Activated T-helper 1 cell treated with Interleukin-2 at 50 U/mL for 16 hours (primary cell): ENCODE data around the gene LOXHD1.

ENCODE experiments used
- DNase-seq: peaks from one replicate; pipeline ENCODE4 v3.0.0-alpha.2; 2020; ENCODE audit warnings: low read depth

The LOXHD1 gene, protein sequence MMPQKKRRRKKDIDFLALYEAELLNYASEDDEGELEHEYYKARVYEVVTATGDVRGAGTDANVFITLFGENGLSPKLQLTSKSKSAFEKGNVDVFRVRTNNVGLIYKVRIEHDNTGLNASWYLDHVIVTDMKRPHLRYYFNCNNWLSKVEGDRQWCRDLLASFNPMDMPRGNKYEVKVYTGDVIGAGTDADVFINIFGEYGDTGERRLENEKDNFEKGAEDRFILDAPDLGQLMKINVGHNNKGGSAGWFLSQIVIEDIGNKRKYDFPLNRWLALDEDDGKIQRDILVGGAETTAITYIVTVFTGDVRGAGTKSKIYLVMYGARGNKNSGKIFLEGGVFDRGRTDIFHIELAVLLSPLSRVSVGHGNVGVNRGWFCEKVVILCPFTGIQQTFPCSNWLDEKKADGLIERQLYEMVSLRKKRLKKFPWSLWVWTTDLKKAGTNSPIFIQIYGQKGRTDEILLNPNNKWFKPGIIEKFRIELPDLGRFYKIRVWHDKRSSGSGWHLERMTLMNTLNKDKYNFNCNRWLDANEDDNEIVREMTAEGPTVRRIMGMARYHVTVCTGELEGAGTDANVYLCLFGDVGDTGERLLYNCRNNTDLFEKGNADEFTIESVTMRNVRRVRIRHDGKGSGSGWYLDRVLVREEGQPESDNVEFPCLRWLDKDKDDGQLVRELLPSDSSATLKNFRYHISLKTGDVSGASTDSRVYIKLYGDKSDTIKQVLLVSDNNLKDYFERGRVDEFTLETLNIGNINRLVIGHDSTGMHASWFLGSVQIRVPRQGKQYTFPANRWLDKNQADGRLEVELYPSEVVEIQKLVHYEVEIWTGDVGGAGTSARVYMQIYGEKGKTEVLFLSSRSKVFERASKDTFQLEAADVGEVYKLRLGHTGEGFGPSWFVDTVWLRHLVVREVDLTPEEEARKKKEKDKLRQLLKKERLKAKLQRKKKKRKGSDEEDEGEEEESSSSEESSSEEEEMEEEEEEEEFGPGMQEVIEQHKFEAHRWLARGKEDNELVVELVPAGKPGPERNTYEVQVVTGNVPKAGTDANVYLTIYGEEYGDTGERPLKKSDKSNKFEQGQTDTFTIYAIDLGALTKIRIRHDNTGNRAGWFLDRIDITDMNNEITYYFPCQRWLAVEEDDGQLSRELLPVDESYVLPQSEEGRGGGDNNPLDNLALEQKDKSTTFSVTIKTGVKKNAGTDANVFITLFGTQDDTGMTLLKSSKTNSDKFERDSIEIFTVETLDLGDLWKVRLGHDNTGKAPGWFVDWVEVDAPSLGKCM (N-terminal part only)

DNA sequence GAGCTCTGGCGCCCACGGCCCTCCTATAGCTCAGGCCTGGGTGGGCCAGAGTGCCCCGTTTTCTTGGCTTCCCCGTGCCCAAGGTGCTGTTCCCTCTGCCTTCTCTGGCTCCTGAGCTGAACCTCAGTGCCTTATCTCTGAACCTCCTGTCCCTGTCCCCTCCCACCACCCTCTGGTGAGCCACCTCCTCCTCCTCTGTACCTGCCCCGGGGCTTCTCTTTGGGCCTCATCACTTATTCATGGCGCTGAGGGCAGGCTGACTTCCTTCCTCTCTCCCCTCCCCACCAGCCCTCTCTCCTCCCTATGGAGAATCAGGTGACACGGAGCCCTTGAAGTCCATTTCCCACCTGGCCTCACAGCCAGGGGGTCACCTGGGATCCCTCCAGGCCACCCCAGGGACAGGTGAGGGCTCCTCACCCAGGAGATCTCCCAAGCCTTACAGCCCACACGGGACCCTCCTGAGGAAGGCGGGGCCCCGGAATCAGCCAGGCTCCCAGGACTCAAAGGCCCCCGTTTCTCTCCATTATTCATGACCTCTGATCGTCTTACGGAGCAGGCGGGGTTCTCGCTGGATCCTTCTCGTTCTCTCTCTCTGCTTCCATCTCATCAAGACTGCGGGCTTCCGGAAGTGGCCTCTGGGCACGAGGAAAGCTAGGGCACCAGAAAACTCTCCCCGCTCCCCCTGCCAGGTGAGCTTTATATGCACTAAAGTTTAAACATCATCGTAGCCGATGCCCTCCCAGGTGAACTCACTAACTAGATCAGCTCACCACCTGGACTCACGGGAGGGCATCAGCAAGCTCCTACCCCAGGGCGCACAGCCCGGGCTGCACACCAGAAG is at the start of gene LOXHD1:
Gene LOXHD1 (minus strand): TSS at position 106 of the 841 bp plus-strand sequence. CDS start 187 bp downstream, outside the sequence.
- DNase-seq: no peak

DNA sequence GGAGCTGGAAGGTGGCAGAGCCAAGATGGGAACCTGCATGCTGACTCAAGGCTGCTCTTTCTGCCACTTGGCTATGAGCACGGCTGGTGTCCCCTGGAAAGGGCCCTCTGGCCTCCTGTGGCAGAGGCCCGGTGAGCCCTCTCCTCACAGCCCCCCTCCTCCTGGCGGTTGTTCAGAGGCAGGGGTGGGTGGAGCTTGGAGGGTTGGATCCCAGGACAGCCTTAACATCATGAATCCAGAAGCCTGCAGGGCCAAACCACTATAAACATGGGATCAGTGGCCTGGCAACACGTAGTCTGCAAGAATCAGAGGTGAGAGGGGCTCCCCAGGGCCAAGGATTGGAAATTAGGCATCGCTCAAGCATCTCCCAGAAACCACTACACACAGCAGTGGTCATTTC is 48.5 kb upstream of the LOXHD1 start:
- no peak for DNase-seq

DNA sequence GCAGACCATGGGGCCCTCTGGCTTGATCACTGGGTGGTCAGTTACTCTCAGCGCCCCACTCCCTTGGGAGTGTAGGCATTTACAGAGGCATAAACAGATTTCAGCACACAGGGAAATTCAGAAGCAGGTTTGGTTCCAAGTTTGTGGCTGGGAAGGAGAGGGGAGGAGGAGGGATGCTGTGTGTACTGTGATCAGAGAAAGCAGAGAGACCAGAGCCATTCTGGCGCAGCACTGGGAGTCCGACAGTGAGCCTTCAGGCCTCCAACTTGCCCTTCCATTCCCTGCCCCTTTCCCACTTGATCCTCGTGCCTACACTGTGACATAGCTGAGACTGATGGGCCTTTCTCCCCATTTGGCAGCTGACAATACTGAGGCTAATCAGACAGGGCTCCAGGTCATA is 47.8 kb upstream of the LOXHD1 start:
- no peak for DNase-seq

DNA sequence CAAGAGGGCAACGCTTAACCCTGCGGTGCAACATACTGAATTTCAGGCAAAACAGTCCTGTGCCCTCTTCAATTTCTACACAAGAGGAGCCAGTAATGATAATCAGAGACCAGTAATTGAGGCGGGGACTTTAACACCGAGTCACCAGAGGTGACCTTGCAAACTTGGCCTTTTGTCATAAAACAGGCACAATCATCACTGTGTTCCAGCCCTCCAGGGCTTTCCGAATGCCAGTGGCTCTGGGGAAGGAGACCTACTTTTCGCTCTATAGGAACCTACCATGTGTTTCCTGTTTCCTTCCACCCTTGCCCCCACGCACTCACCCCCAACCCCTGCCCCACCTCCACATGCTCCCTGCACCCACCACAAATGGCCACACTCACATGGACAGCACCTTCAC is 47.2 kb upstream of the LOXHD1 start:
- no peak for DNase-seq

DNA sequence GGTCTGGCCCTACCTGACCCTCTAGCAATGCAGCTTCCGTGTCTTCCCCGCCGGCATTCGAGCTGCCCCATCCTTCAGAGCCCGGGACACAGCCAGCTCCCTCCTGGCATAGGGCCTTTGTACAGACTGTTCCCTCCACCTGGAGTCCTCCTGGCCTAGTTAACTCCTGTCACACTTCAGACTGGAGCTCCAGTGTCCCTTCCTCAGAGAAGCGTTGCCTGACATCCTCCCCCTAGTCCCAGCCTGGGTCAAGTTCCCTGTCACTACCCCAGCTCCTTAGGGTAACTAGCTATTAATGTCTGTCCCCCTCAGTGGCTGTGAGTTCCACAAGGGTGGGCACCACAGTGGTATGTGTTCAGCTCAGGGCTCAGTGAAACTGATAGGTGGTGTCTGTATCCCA is 45.5 kb upstream of the LOXHD1 start:
- no peak for DNase-seq

DNA sequence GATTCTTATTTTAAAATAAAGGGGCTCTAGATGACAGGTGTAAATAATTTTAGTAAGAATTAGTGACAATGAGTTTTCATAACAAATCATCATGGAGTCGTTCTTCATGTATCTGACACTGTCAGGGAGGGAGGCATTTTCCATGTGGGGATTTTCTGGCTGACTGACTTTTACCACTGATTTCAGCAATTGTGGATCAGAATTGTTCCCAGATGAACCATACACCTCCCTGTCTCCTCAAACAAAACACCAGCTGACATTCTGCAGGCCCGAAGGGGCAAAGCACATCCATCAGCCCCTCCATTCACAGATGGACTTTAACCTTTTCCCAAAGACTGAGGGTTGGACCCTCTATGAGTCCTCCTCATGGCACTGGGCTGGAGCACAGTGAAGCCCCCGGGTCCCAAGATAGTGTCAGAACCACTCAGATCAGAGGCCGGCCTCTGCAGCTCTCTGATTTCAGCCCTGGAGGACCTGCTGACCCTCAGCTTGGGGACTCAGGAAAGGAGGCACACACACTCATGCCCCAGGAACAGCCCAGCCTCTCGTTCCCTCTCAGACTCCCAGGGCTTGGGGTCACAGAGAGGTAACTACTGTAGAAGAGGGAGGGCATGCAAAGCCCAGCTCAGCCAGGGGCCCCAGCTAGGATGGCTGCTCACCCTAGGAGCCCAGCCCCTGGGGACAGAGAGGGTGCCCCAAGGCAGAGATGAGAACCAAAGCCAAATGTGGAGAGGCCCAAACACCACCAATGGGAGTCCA is 43.2 kb upstream of the LOXHD1 start:
- DNase-seq: no peak

DNA sequence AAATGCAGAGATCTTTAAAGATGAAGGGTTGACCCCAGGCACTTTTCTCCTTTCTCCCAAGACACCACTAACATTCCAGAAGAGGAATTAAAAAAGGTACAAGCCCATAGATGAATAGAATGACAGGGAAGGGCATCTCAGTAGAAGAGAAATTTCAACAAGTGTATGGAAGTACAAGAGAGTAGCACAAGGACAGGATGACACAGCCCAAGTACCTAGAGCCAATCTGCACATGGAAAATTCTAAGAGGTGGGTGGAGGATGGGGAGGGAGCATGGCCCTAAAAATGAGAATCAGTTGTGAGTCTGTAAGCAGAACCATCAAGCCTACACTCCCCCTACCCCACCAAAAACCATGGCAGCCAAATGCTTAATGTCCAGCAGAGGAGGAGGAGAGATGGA is 39.7 kb upstream of the LOXHD1 start:
- no peak for DNase-seq

DNA sequence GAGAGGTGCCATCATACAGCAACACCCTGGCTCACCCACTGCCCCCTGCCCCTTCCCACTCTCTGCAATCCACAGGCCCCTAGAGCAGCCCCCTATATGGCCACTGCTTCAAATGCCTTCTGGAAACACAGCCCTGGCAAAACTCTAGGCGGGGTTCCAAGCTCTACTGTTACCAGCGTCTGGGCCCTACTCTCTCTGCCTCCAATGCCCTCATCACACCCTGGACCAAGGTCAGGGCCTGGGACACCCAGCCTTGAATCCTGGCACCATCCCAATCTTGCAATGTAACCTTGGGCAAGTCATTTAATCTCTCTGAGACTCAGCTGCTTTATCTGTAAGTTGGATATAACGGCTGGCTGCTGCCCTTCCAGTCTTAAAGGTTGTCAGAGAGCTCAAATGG is 39.2 kb upstream of the LOXHD1 start:
- no peak for DNase-seq

DNA sequence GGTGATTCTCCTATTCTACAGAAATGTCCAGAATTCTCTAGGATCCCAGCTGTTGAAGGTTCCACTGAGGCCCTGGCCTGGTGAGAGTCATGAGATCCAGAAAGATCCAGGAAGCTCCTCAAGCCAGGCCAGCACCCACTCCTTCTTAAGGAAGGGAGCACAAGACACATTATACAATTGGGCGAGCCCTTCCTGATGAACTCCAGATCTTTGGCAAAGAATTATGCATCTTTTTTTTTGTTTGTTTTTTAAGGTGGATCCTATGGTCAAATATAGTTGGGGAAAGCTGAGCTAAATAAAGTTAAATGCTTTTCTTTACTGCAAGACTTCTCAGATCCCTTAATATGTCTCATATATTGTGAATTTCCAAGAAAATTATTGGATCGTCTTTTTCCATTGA is 37.0 kb upstream of the LOXHD1 start:
- no peak for DNase-seq

DNA sequence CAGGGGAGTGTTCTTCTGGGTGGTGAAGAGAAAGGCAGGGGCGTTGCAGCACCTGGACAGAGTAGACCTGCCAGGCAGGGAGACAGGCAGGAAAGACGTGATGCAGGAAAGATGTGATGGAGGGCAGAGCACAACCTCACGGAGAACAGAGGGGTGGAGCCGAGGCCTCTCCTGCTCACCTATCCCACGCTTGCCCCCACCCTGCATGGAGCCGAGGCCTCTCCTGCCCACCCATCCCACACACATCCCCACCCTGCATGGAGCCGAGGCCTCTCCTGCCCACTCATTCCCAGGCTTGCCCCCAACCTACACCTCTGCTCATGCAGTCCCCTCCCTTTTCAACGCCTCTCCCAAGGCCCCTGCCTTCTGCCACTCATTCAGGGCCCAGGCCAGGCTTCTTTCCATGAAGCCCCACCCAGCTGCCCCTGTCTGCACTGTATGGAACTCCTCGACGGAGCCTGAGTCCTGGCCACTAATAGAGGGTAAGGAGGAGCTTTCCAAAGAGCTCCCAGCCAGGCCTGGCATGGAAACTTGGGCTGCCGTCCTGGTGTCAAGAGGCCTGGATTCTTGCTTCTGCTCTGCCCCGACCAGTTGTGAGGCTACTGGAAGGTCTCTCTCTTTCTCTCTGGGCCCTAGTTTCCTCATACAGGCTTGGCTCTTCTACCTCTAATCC is 32.0 kb upstream of the LOXHD1 start:
- DNase-seq: no peak

DNA sequence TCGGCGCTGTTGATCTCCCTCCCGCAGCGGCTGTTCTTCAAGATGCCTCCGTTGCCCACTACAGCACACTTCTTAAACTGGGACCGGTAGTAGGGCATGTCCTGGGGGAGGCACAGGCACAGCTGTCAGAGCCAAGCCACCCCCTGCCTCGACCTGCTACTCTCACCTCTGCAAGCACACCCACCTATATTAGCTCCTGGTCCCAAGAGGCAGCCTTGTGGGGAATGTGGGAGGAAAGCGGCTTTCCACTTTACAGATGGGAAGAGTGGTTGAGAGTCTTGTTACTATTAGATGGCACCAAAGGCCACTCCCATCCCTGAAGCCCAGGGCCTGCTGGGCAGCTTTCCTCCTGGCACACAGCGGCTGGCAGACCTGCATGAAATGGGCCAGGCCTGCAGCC is 29.2 kb upstream of the LOXHD1 start:
- no peak for DNase-seq

DNA sequence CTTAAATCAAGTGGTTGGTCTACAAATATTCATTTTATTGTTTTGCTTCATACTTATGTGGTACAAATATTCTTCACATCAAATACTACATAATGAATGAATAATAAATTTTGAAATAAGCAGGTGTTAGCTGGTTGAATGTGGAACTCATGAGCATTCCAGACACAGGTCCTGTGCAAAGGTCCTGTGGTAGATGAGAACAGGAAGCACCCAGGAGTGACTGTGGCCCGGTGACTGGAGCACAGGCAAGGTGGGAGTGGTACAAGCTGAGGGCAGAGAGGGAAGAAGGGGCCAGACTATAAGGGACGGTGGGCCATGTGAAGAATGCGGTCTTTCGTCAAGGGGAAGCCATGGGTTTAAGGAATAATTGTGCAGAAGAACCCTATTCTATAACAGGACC is 26.2 kb upstream of the LOXHD1 start:
- DNase-seq: no peak

DNA sequence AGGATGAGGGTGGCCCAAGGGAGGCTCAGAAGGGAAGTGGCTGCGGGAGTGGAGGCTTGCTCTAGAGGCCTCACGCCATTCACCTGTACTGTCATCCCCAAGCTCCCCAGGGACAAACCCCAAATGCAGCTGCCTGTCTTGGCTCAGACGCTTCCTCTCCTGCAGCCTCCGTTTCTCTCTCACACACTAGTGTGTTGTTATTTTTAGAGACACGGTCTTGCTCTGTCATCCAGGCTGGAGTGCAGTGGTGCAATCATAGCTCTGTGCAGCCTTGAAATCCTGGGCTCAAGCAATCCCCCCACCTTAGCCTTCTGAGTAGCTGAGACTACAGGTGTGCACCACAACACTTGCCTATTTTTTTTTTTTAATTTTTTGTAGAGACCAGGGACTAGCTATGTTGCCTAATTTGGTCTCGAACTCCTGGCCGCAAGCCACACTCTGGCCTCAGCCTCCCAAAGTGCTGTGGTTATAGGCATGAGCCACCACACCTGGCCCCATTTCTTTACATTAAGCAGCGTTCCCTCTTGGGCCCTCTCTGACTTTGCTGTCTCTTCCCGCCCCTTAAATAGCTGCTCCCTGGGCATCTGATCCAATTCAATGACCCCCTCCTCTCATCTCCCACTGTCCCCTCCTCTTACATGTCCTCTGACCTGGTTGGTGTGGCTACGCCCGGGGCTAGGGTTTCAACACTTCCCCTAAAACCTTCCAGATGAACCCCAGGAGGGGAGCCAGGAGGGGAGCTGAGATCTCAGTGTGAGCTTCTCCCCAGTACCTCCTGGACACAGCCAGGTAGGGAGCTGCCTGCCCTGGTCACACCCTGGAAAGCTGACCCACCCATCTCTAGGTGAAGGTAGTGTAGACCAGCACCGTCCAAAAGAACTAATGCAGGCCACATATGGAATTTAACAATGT is 24.0 kb upstream of the LOXHD1 start:
- no peak for DNase-seq

DNA sequence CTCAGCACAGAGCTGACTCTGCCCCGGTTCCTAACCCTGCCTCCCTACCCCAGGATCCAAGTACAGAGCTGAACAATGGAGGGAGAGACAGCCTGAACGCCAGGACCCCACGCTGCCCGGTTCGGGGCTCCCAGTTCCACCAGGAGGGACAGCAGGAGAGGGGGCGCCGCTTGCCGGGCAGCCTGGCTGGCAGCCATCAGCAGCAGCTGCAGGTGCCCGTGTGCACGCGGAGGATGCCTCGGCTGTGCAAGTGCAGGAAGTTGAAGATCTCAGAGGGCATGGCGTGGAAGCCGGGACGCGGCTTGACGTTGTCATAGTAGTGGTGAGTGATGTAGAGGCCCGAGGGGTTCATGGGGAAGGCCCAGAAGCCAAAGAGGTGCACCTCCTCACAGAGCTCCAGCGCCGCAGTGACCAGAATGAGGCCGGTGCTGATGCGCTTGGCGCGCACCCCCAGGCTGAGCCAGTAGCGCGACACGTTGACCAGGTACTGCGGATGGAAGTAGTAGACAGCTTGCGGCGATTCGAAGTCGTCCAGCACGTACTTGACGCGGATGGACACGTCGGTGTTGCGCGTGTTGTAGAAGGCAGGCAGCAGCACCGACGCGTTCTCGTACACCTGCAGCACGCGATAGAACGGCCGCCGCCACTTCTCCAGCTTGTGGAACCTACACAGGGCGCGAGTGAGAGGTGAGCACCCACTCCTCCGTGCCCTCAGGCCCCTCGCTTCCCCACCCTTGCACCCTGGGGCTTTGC is 23.0 kb upstream of the LOXHD1 start:
- DNase-seq: no peak

DNA sequence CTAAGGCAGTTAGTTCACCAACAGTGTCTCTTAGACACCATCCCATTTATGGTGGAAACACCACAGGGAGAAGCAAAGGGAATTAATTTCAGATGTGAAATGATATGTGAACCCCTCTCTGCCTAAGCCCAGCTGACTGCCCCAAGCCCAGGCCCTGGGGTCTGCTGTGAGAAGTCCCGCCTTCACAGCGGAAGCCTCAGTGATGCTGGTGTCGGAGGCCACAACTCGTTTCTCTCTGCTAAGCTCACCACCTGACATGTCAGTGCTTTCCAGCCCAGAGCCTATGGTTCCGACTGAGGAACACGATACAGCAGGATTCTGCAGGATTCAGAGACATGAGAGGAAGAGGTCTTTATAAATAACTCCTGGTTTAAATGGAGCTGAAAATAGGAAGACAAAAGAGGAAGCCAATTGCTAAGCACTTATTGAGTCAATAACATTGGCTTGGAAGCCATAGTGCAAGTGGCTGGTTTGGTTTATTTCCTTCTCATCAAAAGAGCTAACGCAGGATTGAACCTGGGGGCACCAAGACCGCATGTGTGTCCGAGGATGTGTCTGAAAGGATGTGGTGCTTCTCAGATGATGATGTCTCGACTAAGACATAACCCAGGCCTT is 21.9 kb upstream of the LOXHD1 start:
- DNase-seq: no peak

DNA sequence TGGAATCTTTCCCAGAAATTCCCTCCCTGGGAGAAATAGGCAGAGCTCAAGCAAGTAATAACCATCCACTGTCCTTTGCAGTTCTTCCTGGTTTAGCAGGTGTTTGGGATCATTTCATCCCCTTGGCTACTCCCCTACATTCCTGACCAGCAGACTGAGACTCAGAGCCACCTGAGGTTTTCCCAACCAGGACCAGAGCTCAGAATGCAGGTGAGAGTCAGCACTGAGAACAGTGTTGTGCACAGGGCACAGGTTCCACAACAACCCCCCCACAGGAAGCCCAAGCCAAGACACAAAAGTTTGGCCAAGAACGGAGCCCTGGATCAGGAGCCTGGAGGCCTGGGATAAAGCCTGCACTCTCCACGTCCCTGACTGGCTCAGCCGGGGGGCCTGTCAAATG is 21.0 kb upstream of the LOXHD1 start:
- no peak for DNase-seq

DNA sequence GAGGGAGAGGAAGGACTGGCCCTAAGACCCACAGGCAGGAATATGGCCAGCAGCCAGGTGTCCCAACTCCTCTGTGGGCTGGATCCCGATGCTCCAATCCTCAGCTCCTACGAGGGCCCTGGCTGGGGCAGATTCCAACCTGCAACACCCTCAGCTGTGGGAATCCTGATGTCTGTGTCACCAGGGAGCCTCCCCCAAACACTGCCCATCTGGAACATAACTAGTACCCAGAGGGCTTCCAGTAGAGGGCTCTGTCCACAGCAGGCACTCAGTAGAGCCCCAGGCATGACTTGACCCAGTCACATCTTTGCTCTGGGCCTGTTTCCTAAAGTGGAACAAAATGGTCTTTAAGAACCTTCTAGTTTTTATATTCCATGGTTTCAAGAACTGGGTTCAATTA is 20.6 kb upstream of the LOXHD1 start:
- no peak for DNase-seq
